ENCODE results near the gene TRPT1.

Gene TRPT1

GRCh38 chr11:64183890-64184289 is 42.1 kb downstream of the TRPT1 start (continued):
- no peak for TF ChIP-seq CREB5 (CRISPR knock-in tag; IDR thresholded peaks at IDR 0.05; ENCODE audit: low read depth)

GRCh38 chr11:64181506-64182411 is 44.2 kb downstream of the TRPT1 start:
- TF ChIP-seq ISL1 (CRISPR knock-in tag; IDR thresholded peaks at IDR 0.05) (0 out of 2 replicates have a peak, but pooled peaks have one; percentile 6), ESRRG (CRISPR knock-in tag; IDR thresholded peaks at IDR 0.05) (no peak), ZFP3 (CRISPR knock-in tag; IDR thresholded peaks at IDR 0.05) (peak; percentile 71)
- ATAC-seq: peak; percentile 74

- TF ChIP-seq ISL1 (CRISPR knock-in tag; IDR thresholded peaks at IDR 0.05): no peak
- TF ChIP-seq TOX (CRISPR knock-in tag; IDR thresholded peaks at IDR 0.05; ENCODE audit: borderline replicate concordance): no peak
- TF ChIP-seq RARB (CRISPR knock-in tag; IDR thresholded peaks at IDR 0.05): no peak
- TF ChIP-seq CSDC2 (CRISPR knock-in tag; IDR thresholded peaks at IDR 0.05): no peak
- TF ChIP-seq TSHZ2 (CRISPR knock-in tag; IDR thresholded peaks at IDR 0.05): no peak
- TF ChIP-seq CREB5 (CRISPR knock-in tag; IDR thresholded peaks at IDR 0.05; ENCODE audit: low read depth): no peak
- no peak for TF ChIP-seq GLIS3 (CRISPR knock-in tag; IDR thresholded peaks at IDR 0.05)
- TF ChIP-seq ESRRG (CRISPR knock-in tag; IDR thresholded peaks at IDR 0.05): no peak
- no peak for TF ChIP-seq CSRNP3 (CRISPR knock-in tag; IDR thresholded peaks at IDR 0.05)
- TF ChIP-seq ZNF70 (CRISPR knock-in tag; IDR thresholded peaks at IDR 0.05): no peak
- TF ChIP-seq ZC3H10 (CRISPR knock-in tag; IDR thresholded peaks at IDR 0.05): no peak
- ATAC-seq: no peak
Observed at GRCh38 chr11:64180891-64181290, 45.1 kb downstream of the TRPT1 start.

GRCh38 chr11:64178951-64179639 is 46.9 kb downstream of the TRPT1 start:
- ATAC-seq: no peak
- TF ChIP-seq ZNF70 (CRISPR knock-in tag; IDR thresholded peaks at IDR 0.05) (no peak), BACH2 (CRISPR knock-in tag; IDR thresholded peaks at IDR 0.05; ENCODE audit: borderline replicate concordance) (no peak), OSR1 (CRISPR knock-in tag; IDR thresholded peaks at IDR 0.05) (no peak), ARNTL (CRISPR knock-in tag; IDR thresholded peaks at IDR 0.05; ENCODE audit: borderline replicate concordance, low read depth) (no peak), GLIS3 (CRISPR knock-in tag; IDR thresholded peaks at IDR 0.05) (no peak), PPARA (CRISPR knock-in tag; IDR thresholded peaks at IDR 0.05; ENCODE audit: borderline replicate concordance) (no peak), RARB (CRISPR knock-in tag; IDR thresholded peaks at IDR 0.05) (no peak), ZNF8 (CRISPR knock-in tag; IDR thresholded peaks at IDR 0.05) (no peak), TOX (CRISPR knock-in tag; IDR thresholded peaks at IDR 0.05; ENCODE audit: borderline replicate concordance) (no peak), TSHZ2 (CRISPR knock-in tag; IDR thresholded peaks at IDR 0.05) (no peak), CREB5 (CRISPR knock-in tag; IDR thresholded peaks at IDR 0.05; ENCODE audit: low read depth) (no peak), PATZ1 (CRISPR knock-in tag; IDR thresholded peaks at IDR 0.05; ENCODE audit: borderline replicate concordance) (no peak), ISL1 (CRISPR knock-in tag; IDR thresholded peaks at IDR 0.05) (no peak), ZNF565 (CRISPR knock-in tag; conservative IDR thresholded peaks at IDR 0.05; ENCODE audit: low read depth) (no peak), ZC3H10 (CRISPR knock-in tag; IDR thresholded peaks at IDR 0.05) (no peak), CSDC2 (CRISPR knock-in tag; IDR thresholded peaks at IDR 0.05) (no peak), TCF4 (CRISPR knock-in tag; IDR thresholded peaks at IDR 0.05; ENCODE audit: borderline replicate concordance) (no peak)
